ENCODE results near the gene KANK3.
"Not testable (repeated sequence)": the region's sequence is repeated elsewhere in the genome, so short reads cannot be mapped to it uniquely, and the experiment has no call there.

DNA sequence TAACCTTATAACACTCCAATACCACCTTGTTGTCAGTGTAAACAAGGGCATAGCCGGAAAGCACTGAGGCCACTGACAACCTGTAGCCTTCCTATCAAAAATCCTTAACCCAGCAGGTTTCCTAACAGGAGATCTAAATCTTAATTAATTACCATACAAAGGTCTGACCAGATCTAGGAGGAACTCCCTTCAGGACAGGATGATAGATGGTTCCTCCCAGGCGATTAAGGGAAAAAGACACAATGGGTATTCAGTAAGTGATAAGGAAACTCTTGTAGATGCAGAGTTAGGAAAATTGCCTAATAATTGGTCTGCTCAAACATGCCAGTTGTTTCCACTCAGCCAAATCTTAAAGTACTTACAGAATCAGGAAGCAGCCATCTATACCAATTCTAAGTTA is 42.0 kb upstream of the KANK3 start:
- TF ChIP-seq EZH2 (IDR thresholded peaks at IDR 0.05; ENCODE audit: borderline replicate concordance, insufficient read depth, low read length, poor library complexity, severe bottlenecking); CTCF (IDR thresholded peaks at IDR 0.05; ENCODE audit: poor library complexity, severe bottlenecking): not testable (repeated sequence)

Measured in neural cell (in vitro differentiated cells).